Neural progenitor cell (in vitro differentiated cells): ENCODE results near the gene FKRP.

ENCODE experiments used
- EZH2 ChIP-seq: fragments of 200-600 bp; sonication (generic); IDR thresholded peaks from 2 replicates; pipeline ENCODE4 v1.6.1; 2017; ENCODE audit warnings: antibody characterized with exemption, mild to moderate bottlenecking, moderate library complexity
- TF ChIP-seq, protein P1 (sequence below): fragments of 200-600 bp; sonication (generic); IDR thresholded peaks from 2 replicates; pipeline ENCODE4 v1.5.1; 2017; ENCODE audit warnings: antibody characterized with exemption, mild to moderate bottlenecking

DNA sequence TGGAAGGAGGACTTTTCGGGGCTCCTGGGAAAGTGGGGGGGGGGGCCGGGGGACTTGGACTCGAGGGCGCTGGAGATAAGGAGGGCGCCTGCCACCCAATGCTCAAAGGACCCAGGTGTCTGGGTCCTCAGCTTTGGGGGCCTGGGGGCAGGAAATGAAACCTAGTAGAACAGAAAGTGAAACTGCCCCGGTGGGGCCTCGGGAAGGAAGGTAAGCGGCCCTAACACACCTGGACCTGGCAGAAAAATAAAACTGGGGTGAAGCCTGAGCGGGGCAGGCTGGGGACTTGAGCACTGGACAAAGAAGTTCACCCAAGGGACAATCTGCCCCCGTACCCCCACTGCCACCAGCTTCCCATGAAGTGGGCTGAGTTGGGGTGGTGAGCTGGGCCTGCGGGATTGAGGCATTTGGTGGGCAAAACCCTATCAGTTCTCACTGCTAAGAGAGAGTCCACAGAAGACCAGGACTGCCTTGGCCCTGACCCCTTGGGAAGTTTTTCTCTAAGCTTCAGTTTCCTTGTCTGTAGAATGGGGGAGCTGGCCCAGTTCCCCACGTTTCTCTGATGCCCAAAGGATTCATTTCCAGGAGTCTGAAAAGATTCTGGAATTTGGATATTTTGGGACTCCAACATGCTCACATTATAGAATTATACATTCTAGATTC is 31.3 kb upstream of the FKRP start:
- TF ChIP-seq EZH2, result no peak
- TF ChIP-seq, protein P1, sequence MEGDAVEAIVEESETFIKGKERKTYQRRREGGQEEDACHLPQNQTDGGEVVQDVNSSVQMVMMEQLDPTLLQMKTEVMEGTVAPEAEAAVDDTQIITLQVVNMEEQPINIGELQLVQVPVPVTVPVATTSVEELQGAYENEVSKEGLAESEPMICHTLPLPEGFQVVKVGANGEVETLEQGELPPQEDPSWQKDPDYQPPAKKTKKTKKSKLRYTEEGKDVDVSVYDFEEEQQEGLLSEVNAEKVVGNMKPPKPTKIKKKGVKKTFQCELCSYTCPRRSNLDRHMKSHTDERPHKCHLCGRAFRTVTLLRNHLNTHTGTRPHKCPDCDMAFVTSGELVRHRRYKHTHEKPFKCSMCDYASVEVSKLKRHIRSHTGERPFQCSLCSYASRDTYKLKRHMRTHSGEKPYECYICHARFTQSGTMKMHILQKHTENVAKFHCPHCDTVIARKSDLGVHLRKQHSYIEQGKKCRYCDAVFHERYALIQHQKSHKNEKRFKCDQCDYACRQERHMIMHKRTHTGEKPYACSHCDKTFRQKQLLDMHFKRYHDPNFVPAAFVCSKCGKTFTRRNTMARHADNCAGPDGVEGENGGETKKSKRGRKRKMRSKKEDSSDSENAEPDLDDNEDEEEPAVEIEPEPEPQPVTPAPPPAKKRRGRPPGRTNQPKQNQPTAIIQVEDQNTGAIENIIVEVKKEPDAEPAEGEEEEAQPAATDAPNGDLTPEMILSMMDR, result no peak
